A549 (cell line): ENCODE measurements around the gene LAMC2. TPM values are rescaled to one million over a fixed set of nuclear protein-coding genes. Genes with fewer than 3 reads are reported as not detected.

Experiments
- ATAC-seq, 2 experiments: fragments of 200-7000 bp in 1 of 2; fragments of >200 bp in 1 of 2; cut with Nextera tagmentation in 1 of 2; cut with Tn5 transposase in 1 of 2; 3 replicates each; pipeline versions ENCODE4 v1.8.0 to v1.9.1; 2018 to 2020; ENCODE audit warnings: mild to moderate bottlenecking in 1 of 2, moderate library complexity in 1 of 2
- CTCF ChIA-PET: fragments of 300-600 bp; sonication (Branson Sonifier 250); formaldehyde crosslinking; extraction: SDS; loops from one replicate; lab custom pipeline; 2021; ENCODE audit warnings: antibody characterized with exemption, inconsistent platforms; lab: Yijun Ruan, JAX
- POLR2A ChIA-PET: fragments of 350-600 bp; formaldehyde crosslinking; extraction: SDS; loops from one replicate; lab custom pipeline; 2021; ENCODE audit warnings: antibody characterized with exemption, inconsistent platforms; lab: Yijun Ruan, JAX
- DNase-seq, 2 experiments: peaks; one replicate each; pipeline versions ENCODE4 v3.0.0 to v3.0.0-alpha.2; 2011 to 2016; ENCODE audit warnings: low read depth in 1 of 2, low spot score in 1 of 2
- FAIRE-seq: peaks from 2 replicates; lab custom pipeline; 2011; peaks lifted over from hg19 to GRCh38; lab: Jason Lieb, UNC
- H3K27ac ChIP-seq, 2 experiments: fragments of >200 bp; sonication (Bioruptor Twin); formaldehyde crosslinking; 3 replicates each; pipeline ENCODE4 v1.5.1; 2016 to 2017
- H3K4me1 ChIP-seq: fragments of >200 bp; sonication (Bioruptor Twin); formaldehyde crosslinking; 3 replicates; pipeline ENCODE4 v1.6.1; 2016
- H3K4me2 ChIP-seq: fragments of >200 bp; sonication (Bioruptor Twin); formaldehyde crosslinking; 3 replicates; pipeline ENCODE4 v1.6.1; 2016
- H3K4me3 ChIP-seq: fragments of >200 bp; sonication (Bioruptor Twin); formaldehyde crosslinking; 3 replicates; pipeline ENCODE4 v1.5.1; 2016
- H3K9me3 ChIP-seq: fragments of >200 bp; sonication (Bioruptor Twin); formaldehyde crosslinking; 3 replicates; pipeline ENCODE4 v1.6.1; 2016
- ATOH8 ChIP-seq: fragments of 250-450 bp; sonication (Bioruptor Pico); IDR thresholded peaks from 2 replicates; pipeline ENCODE4 v1.5.0; 2020; ENCODE audit warnings: low read depth, mild to moderate bottlenecking, moderate library complexity
- BHLHE40 ChIP-seq: IDR thresholded peaks from 2 replicates; pipeline ENCODE4 v1.6.1; 2012; ENCODE audit warnings: low read depth, low read length, inconsistent platforms
- CBX8 ChIP-seq: fragments of 200-600 bp; sonication (generic); IDR thresholded peaks from 2 replicates; pipeline ENCODE4 v1.6.1; 2016
- CHD4 ChIP-seq: fragments of 200-600 bp; sonication (generic); IDR thresholded peaks from 2 replicates; pipeline ENCODE4 v1.6.1; 2016; ENCODE audit warnings: antibody characterized with exemption, mild to moderate bottlenecking, borderline replicate concordance
- EHMT2 ChIP-seq: fragments of 200-600 bp; sonication (generic); IDR thresholded peaks from 2 replicates; pipeline ENCODE4 v1.6.1; 2016; ENCODE audit warnings: antibody characterized with exemption, low read depth, mild to moderate bottlenecking, moderate library complexity
- NFE2L2 ChIP-seq: fragments of 150-350 bp; conservative IDR thresholded peaks from 2 replicates; pipeline ENCODE4 v1.6.1; 2014; ENCODE audit warnings: low read length
- NPAS2 ChIP-seq: fragments of 250-450 bp; sonication (Bioruptor Pico); IDR thresholded peaks from 2 replicates; pipeline ENCODE4 v1.8.0; 2022; ENCODE audit warnings: mild to moderate bottlenecking, moderate library complexity, borderline replicate concordance
- POLR2AphosphoS2 ChIP-seq: conservative IDR thresholded peaks from 2 replicates; pipeline ENCODE4 v1.6.1; 2012; ENCODE audit warnings: low read length, improper control_type of control experiment, inconsistent platforms
- RAD21 ChIP-seq, 2 experiments: fragments of >200 bp in 1 of 2; sonication (Bioruptor Twin) in 1 of 2; formaldehyde crosslinking in 1 of 2; IDR thresholded peaks in 1 of 2; conservative IDR thresholded peaks in 1 of 2; 2 replicates in 1 of 2; 3 replicates in 1 of 2; pipeline ENCODE4 v1.6.1; 2012 to 2018; ENCODE audit warnings: inconsistent platforms in 1 of 2
- SMC3 ChIP-seq: fragments of >200 bp; sonication (Bioruptor Twin); formaldehyde crosslinking; IDR thresholded peaks from 3 replicates; pipeline ENCODE4 v1.6.1; 2018; ENCODE audit warnings: inconsistent platforms
- ZC3H11A ChIP-seq: fragments of 450-650 bp; IDR thresholded peaks from 2 replicates; pipeline ENCODE4 v1.6.1; 2014; ENCODE audit warnings: antibody characterized with exemption, mild to moderate bottlenecking
- ZSCAN20 ChIP-seq: fragments of 250-450 bp; sonication (Bioruptor Pico); IDR thresholded peaks from 2 replicates; pipeline ENCODE4 v1.8.0; 2022; ENCODE audit warnings: mild to moderate bottlenecking, moderate library complexity
- WGBS: methylation state at CpG from one replicate; pipeline ENCODE4 v1.1.6; 2017; ENCODE audit errors: missing lambda C conversion rate; 5-methylcytosine and 5-hydroxymethylcytosine counted together
- polyA plus RNA-seq, 4 experiments: library from polyadenylated mRNA; depleted of rRNA in 3 of 4; stranded (reverse); fragments of >200 nt; fragmentation: RNase III in 1 of 4; extraction: RNeasy Plus Mini Kit Qiagen cat#74134 plus additional on column Dnase treatment in 1 of 4; gene quantifications; 2 replicates in 3 of 4; 3 replicates in 1 of 4; pipeline ENCODE4 v1.2.3, GENCODE V29; 2011 to 2017
- TF ChIP-seq, protein P1 (sequence below): fragments of >200 bp; sonication (Bioruptor Twin); formaldehyde crosslinking; IDR thresholded peaks from 3 replicates; pipeline ENCODE4 v1.5.1; 2016

LAMC2 gene
- polyA plus RNA-seq, 2 of the 4 experiments (the other 2 are of a cell fraction): 8.5 to 24.1 TPM

GRCh38 chr1:183226963-183227362 lies 40.9 kb downstream of the LAMC2 start (continued):
- TF ChIP-seq ATOH8 (CRISPR knock-in tag): no peak
- TF ChIP-seq NFE2L2: no peak
- TF ChIP-seq, all 56 proteins: peak for 0

- Histone ChIP-seq H3K4me1 (peaks cover 18% of the 10 kb centered on the region), H3K4me2 (no peak overlapping the region), H3K27ac (no peak overlapping the region), H3K9me3 (no peaks in the 10 kb centered on the region), H3K4me3 (no peak overlapping the region)
- ChIA-PET POLR2A (interaction anchor here (1.2 kb wide), 1 partner anchor 265 kb away, joined by 4 read pairs; no protein-coding TSS in a partner anchor), CTCF (interaction anchor here (0.6 to 6.0 kb wide), 36 partner anchors 9 to 269 kb away, joined by 3 to 40 read pairs (median 4); no protein-coding TSS in a partner anchor)
- WGBS: 74% methylated on average over 16 of the region's 16 CpGs
- ATAC-seq (peak; percentile 79 to 94), FAIRE-seq (no peak), DNase-seq (peak; percentile 47 to 71)
- no peak for TF ChIP-seq EHMT2
- TF ChIP-seq ATOH8 (CRISPR knock-in tag): no peak
- TF ChIP-seq POLR2AphosphoS2: no peak
- TF ChIP-seq, protein P1, sequence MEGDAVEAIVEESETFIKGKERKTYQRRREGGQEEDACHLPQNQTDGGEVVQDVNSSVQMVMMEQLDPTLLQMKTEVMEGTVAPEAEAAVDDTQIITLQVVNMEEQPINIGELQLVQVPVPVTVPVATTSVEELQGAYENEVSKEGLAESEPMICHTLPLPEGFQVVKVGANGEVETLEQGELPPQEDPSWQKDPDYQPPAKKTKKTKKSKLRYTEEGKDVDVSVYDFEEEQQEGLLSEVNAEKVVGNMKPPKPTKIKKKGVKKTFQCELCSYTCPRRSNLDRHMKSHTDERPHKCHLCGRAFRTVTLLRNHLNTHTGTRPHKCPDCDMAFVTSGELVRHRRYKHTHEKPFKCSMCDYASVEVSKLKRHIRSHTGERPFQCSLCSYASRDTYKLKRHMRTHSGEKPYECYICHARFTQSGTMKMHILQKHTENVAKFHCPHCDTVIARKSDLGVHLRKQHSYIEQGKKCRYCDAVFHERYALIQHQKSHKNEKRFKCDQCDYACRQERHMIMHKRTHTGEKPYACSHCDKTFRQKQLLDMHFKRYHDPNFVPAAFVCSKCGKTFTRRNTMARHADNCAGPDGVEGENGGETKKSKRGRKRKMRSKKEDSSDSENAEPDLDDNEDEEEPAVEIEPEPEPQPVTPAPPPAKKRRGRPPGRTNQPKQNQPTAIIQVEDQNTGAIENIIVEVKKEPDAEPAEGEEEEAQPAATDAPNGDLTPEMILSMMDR: peak; percentile 56
- TF ChIP-seq ZSCAN20 (CRISPR knock-in tag): no peak
- no peak for TF ChIP-seq ZC3H11A
- TF ChIP-seq RAD21 (conservative IDR thresholded peaks at IDR 0.05 in 1 of 2, IDR thresholded peaks at IDR 0.05 in 1 of 2): peak; percentile 67 to 79
- TF ChIP-seq SMC3: peak; percentile 67
- no peak for TF ChIP-seq NPAS2 (CRISPR knock-in tag)
- no peak for TF ChIP-seq BHLHE40
- TF ChIP-seq CBX8: no peak
Measured at GRCh38 chr1:183227422-183228346, 41.6 kb downstream of the LAMC2 start.

DNA sequence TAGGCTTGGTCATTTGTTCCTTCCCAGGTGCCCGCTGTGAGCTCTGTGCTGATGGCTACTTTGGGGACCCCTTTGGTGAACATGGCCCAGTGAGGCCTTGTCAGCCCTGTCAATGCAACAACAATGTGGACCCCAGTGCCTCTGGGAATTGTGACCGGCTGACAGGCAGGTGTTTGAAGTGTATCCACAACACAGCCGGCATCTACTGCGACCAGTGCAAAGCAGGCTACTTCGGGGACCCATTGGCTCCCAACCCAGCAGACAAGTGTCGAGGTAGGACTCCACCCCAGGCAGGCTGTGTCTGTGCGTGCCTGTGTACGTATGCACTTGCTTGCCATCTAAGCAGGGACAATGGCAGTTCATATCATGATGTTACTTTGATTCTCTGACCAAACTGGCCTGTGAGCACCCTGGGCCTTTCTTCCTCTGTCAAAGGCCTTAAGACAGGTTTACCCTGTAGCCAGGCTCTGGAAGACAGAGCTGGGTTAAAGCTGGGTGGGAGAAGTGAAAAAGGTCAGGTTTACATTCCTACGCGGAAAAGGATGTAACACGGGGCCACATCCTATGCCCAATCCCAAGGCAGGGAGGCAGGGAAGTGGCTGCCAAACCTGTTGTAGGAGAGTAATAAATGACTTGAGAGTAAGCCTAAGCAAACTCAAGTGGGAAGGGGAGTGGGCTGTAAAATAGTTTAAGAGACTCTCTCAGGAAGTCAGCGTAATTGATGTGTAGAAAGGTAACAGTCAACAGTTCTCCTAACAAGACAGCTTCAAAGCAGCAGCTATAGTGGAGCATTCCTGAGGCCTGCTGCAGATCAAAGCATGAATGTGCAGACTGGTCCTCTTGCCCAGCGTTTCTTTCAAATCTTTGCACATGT lies 42.5 kb downstream of the LAMC2 start:
- ChIA-PET CTCF (interaction anchor here (0.6 to 6.0 kb wide), 31 partner anchors 8 to 270 kb away, joined by 3 to 40 read pairs (median 4); no protein-coding TSS in a partner anchor), POLR2A (interaction anchor here (1.2 kb wide), 1 partner anchor 266 kb away, joined by 4 read pairs; no protein-coding TSS in a partner anchor)
- ATAC-seq (peak in 1 of 2 experiments; percentile 47; a peak in 4 of 6 replicates), DNase-seq (no peak), FAIRE-seq (no peak)
- WGBS: 77% methylated on average over 13 of the region's 13 CpGs
- Histone ChIP-seq H3K4me3 (no peak overlapping the region), H3K9me3 (no peaks in the 10 kb centered on the region), H3K4me2 (no peak overlapping the region), H3K27ac (no peak overlapping the region), H3K4me1 (peaks cover 18% of the 10 kb centered on the region)
- TF ChIP-seq, protein P1: peak; percentile 5; the same call in 1 of the 3 replicates
- TF ChIP-seq CHD4: no peak
